ENCODE data around the gene C3orf22.
"Not testable (repeated sequence)": the region's sequence is repeated elsewhere in the genome, so short reads cannot be mapped to it uniquely, and the experiment has no call there.

The C3orf22 gene

GRCh38 chr3:126558336-126559071 lies at the start of gene C3orf22:
C3orf22 (minus strand) TSS chr3:126558932; CDS start chr3:126553390, 5,542 bp downstream.
- no peak for DNase-seq (ENCODE audit: low spot score)

- DNase-seq (ENCODE audit: low spot score), result no peak
Observed at GRCh38 chr3:126607214-126607908, 48.6 kb upstream of the C3orf22 start.

GRCh38 chr3:126606001-126606400 lies 47.3 kb upstream of the C3orf22 start:
- DNase-seq (ENCODE audit: low spot score), result no peak

- DNase-seq (ENCODE audit: low spot score), result no peak
Observed at GRCh38 chr3:126604691-126605090, 46.0 kb upstream of the C3orf22 start.

- DNase-seq (ENCODE audit: low spot score), result no peak
Observed at GRCh38 chr3:126599101-126599500, 40.4 kb upstream of the C3orf22 start.

GRCh38 chr3:126595479-126595878 lies 36.7 kb upstream of the C3orf22 start:
- DNase-seq (ENCODE audit: low spot score), result not testable (repeated sequence)

GRCh38 chr3:126591515-126591914 lies 32.8 kb upstream of the C3orf22 start:
- not testable (repeated sequence) for DNase-seq (ENCODE audit: low spot score)

GRCh38 chr3:126582311-126582710 lies 23.6 kb upstream of the C3orf22 start:
- no peak for DNase-seq (ENCODE audit: low spot score)

GRCh38 chr3:126581569-126581968 lies 22.8 kb upstream of the C3orf22 start:
- DNase-seq (ENCODE audit: low spot score), result no peak

- no peak for DNase-seq (ENCODE audit: low spot score)
Observed at GRCh38 chr3:126580746-126581145, 22.0 kb upstream of the C3orf22 start.

- DNase-seq (ENCODE audit: low spot score), result no peak
Observed at GRCh38 chr3:126578702-126579101, 20.0 kb upstream of the C3orf22 start.

GRCh38 chr3:126577261-126577660 lies 18.5 kb upstream of the C3orf22 start:
- no peak for DNase-seq (ENCODE audit: low spot score)

- no peak for DNase-seq (ENCODE audit: low spot score)
Observed at GRCh38 chr3:126573492-126574117, 14.9 kb upstream of the C3orf22 start.

GRCh38 chr3:126571078-126571477 lies 12.3 kb upstream of the C3orf22 start:
- no peak for DNase-seq (ENCODE audit: low spot score)

- peak; percentile 57 for DNase-seq (ENCODE audit: low spot score)
Observed at GRCh38 chr3:126570103-126570541, 11.4 kb upstream of the C3orf22 start.

- no peak for DNase-seq (ENCODE audit: low spot score)
Observed at GRCh38 chr3:126569390-126569975, 10.8 kb upstream of the C3orf22 start.

GRCh38 chr3:126568776-126569342 lies 10.1 kb upstream of the C3orf22 start:
- DNase-seq (ENCODE audit: low spot score), result no peak

GRCh38 chr3:126567696-126568438 lies 9.1 kb upstream of the C3orf22 start:
- DNase-seq (ENCODE audit: low spot score), result peak; percentile 62

- DNase-seq (ENCODE audit: low spot score), result no peak
Observed at GRCh38 chr3:126562737-126563276, 4.1 kb upstream of the C3orf22 start.

GRCh38 chr3:126557761-126558160 lies 971 bp downstream of the C3orf22 start:
- no peak for DNase-seq (ENCODE audit: low spot score)

GRCh38 chr3:126557415-126557745 lies 1.4 kb downstream of the C3orf22 start:
- DNase-seq (ENCODE audit: low spot score), result no peak

Data from iPS-NIHi11 (cell line).